Skin of body (tissue), 2 donors: Measurements from ENCODE around the gene DUSP7. TPM values are rescaled to one million over a fixed set of nuclear protein-coding genes. Genes with fewer than 3 reads are reported as not detected.

Source experiments
- DNase-seq: peaks from one replicate; lab custom pipeline; 2025; lab: John Stamatoyannopoulos, UW
- total RNA-seq: library from RNA; depleted of rRNA; stranded (reverse); fragments of >200 nt; gene quantifications from one replicate; pipeline ENCODE4 v1.2.3, GENCODE V29; 2014

The DUSP7 gene
- total RNA-seq: 18.0 TPM

DNA sequence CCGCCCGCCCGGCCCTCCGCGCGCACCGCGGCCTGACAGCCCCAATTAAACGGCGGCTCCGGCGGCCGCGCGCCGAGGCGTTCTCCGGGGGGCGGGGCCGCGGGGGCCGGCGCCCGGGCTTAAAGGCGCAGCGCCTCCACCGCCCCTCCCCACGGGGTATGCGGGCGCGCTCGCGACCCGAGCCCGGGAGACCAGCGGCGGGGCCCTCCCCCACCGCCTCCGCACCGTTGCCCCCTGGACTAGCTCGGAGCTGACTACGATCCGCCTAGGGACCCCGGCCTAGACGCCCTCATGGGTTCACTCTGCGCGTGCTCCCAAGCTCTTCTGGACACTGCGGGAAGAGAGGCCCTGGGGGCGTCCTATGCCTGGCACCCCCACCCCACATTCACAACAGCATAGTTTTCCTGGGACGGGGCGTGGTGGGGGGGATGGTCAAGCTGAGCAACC lies at the start of gene DUSP7:
Gene DUSP7 (minus strand): TSS at position 51 of the 447 bp plus-strand sequence. CDS start 205 bp downstream, outside the sequence.
- DNase-seq: peak; percentile 52

- DNase-seq: no peak
Observed at GRCh38 chr3:52104684-52105640, 48.6 kb upstream of the DUSP7 start.

- DNase-seq: no peak
Observed at GRCh38 chr3:52102934-52103333, 46.6 kb upstream of the DUSP7 start.

DNA sequence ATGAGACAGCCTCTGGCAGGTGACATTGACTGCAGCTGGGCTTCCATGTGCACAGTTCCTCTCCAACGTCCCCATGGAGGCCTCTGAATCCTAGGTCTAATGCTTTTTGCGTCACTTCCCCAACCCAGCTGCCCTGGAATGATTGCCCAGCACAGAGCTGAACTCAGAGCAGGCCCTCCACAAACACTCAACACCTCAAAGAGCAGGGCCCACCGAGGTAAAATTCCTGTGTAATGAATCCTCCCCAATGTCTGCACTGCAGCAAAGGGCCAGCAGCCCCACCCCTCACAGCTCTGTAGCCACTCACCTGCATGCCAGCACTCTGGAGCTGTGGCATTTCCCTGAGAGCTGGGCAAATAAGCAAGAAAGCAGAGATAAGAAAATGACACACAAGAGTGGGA lies 42.6 kb upstream of the DUSP7 start:
- DNase-seq: no peak

DNA sequence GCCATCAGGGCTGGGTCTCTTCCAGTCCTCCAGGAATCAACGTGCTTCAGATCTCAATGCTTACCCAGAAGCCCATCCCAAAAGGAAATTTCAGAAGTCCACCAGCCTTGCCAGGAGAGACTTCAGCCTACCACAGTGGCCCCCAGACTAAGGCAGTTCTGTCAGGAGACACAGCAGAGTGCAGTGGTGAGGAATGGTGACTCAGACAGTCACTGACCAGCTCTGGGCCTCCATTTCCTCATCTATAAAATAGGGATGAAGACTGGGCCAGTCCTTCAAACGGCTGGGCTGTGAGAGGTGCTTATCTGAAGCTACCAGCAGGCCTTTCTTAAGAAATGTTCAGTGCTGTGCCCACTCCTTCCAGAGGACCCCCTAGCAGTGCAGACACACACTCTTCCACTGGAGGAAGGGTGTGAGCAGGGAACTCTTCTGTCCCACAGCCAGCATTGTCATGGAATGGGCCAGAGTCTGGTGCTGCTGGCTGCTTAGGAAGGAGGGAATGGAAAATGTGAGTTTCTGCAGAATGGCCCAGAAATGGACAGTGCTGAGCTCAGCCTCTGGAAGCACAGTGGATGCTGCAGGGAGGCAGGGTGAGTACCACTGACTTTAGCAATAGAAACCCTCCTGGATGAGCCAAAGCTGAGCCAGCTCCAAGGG lies 41.6 kb upstream of the DUSP7 start:
- DNase-seq: no peak

DNA sequence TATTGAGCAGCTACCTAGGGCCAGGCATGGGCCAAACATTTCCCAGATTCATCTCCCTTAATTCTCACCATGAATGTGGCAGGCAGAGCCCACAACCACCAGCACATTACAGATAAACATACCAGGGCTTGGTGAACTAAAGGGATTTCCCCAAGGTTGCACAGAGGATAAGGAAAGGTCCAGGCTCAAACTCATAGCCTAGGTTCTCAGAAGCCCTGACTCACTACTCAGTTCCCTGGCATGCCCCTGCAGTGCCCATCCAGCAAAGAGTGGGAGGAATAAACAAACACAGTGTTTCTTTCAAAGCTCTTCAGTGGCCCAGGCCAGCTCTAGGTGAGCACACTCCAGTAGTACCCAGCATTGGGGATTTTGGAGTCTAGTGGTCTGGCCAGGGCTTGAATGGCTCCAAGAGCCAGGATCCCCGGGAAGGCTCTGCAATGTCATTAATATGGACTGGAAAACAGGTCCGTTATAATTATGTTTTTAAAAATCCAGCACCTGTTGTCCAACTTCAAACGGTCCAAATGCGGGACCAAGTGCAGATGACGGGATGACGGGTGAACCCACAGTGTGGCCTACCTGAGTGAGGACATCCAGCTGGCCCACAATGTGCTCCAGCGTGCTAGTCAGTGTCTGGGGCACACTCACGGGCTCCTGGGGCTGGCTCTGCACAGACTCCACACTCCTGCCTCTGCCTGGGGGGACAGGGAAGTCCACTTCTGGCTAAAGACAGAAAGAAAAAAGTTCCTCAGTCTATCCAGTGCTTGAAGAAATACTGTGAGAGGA lies 39.8 kb upstream of the DUSP7 start:
- no peak for DNase-seq

- DNase-seq: no peak
Observed at GRCh38 chr3:52094571-52095485, 38.5 kb upstream of the DUSP7 start.

DNA sequence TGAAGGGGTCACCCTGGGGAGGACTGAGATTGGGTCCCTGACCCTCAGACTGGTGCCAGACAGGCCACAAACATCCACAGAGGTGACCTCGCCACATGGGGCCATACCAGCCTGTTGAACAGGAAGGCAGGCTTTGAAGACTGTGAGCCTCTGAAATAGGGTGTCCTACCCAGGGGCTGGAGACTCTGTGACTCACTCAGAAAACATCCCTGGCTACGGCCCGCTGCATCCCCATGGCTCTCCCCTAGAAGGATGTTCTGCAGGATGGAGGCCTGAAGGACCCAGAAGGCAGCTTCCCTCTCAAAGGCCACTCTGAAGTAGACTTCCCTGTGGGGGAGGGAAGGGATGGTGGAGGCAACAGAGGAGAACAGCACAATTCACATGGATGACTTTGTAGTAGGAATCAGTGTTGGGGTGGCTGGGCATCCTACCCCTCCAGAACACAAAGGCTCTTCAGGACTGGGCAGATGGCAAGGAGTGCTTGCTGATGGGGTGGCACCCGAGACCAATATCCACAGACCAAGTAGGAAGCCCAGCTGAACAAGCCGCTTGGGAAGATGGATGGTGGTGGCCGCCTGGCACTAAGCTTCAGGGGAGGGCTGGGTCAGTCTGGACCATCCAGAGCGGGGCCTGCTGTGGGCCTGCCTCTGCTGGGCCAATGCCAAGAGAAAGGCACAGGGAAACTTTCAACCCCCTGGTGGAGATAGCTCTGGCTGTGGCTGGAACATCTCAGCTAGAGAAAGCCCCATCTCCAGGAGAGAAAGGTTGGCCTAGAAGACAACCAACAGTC lies 37.6 kb upstream of the DUSP7 start:
- DNase-seq: no peak

DNA sequence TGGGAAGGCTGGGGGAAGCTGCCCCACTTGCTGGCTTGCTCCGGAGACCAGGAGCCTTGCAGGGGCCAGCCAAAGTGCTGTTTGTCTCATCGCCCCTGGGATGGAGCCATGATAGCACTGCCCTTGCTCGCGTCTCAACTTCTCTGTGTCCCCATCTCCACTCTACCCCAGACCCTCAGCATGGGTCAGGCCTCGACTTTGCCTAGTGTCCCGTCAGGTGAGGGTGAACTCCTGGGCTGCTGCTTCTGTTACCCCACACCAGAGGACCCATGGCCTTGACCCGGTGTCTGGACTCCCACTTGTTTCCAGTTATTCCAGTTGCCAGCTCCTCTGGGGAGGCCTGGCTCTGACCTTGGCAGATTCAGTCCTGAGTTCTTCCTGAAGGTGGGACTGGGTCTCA lies 36.5 kb upstream of the DUSP7 start:
- no peak for DNase-seq

- no peak for DNase-seq
Observed at GRCh38 chr3:52092271-52092660, 35.9 kb upstream of the DUSP7 start.

DNA sequence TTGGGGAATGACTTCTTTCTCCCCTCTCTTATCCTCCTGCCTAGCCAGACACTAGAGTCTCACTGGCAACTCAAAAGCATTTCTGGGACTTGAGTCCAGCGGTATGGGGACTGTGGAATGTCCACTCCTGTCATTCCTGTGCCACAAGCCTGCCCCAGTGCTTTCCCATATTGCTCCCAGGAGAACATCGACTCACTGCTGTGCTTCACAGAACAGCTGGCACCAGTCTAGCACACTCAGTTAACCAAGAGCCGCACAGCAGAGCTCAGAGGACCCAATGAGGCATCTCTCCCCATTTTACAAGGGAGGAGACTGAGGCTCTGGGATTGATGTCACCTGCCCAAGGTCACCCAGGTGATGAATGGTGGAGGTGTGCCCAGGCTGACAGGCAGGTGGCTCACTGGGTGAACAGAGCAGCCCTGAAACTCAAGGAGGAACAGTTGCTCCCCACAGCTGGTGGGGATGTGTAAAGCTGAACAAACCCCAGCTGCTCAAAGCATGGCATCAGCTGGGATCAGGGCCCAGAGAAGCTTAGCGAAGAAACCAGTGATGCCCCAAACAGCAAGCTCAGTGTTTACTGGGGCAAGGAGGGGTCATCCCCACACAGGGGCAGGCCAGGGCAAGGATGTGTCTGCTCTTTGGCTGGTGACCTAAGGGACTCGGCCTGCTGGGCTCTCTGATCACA lies 35.4 kb upstream of the DUSP7 start:
- DNase-seq: no peak

GRCh38 chr3:52090933-52091468 lies 34.6 kb upstream of the DUSP7 start:
- DNase-seq: no peak

- DNase-seq: peak; percentile 41
Observed at GRCh38 chr3:52090131-52090932, 34.0 kb upstream of the DUSP7 start.

GRCh38 chr3:52089691-52090090 lies 33.3 kb upstream of the DUSP7 start:
- no peak for DNase-seq

DNA sequence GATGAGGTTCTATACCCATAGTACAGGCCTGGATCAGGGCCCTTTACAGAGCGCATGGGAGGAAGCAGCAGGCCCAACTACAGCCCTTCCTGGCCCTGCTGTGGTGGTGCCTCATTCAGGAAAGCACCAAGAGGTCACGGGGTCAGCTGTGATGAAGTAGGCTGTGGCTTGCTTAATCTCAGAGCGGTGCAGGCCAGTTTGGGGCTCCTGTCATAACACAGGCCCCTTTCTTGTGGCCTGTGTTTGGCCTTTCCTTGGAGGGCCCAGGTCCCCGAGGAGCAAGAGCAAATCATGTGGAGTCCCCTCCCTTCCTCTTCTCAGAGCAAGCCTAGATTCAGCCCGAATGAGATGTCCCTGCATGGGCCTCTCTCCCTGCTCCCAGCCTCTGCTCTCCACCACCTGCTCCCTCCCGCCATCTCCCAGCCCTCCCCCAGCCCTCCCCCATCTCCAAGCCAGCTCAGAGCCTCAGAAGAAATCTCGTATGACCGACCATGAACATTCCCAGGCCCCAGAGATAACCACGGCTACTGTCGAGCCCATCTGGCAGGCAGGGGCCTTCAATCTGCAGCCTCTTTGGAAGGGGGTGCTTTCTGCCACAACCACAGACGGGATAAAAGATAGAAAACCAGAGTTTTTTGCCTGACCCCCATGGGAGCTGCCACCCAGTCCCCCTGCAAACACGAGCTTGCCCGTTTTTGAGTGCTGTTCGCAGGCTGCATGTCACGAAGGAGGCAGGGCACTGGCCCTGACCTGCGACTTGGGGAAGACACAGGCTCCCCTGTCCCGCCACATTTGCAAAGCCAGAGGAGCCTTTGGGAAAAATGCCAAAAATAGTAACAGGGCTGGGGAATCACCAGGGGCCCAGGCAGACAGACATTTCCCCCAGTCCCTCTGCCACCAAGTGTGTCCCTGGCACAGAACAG lies 32.3 kb upstream of the DUSP7 start:
- no peak for DNase-seq

GRCh38 chr3:52087731-52088130 lies 31.4 kb upstream of the DUSP7 start:
- DNase-seq: no peak
